K562 treated with DMSO at 1 percent for 12 hours (cell line): ENCODE measurements around the gene GSTT2B. TPM values are rescaled to one million over a fixed set of nuclear protein-coding genes. Genes with fewer than 3 reads are reported as not detected.

Experiments
- total RNA-seq: library from RNA; unstranded; fragments of 300-600 nt; gene quantifications from 2 replicates; pipeline ENCODE4 v1.2.3, GENCODE V29; 2022; ENCODE audit not compliant: insufficient read depth

The GSTT2B gene
- total RNA-seq = not detected in 2 replicates

GRCh38 chr22:23961084-23961771 lies at the start of gene GSTT2B:
GSTT2B (minus strand) TSS chr22:23961195; CDS start chr22:23961131, 64 bp downstream.

GRCh38 chr22:24005201-24005600 lies 44.2 kb upstream of the GSTT2B start, which contains the start of gene GSTT4:
GSTT4 (minus strand) TSS chr22:24005453; CDS start chr22:24005356, 97 bp downstream.

GRCh38 chr22:23979557-23980240 lies 18.7 kb upstream of the GSTT2B start, which contains the start of gene GSTT2:
GSTT2 (plus strand) TSS chr22:23980134.

GRCh38 chr22:23974345-23974744 lies 13.3 kb upstream of the GSTT2B start, which contains the start of gene DDT:
DDT (minus strand) TSS chr22:23974441; CDS start chr22:23974414, 27 bp downstream.

GRCh38 chr22:23966568-23966967 lies 5.6 kb upstream of the GSTT2B start, which contains the start of gene DDTL:
DDTL (plus strand) TSS chr22:23966888; CDS start chr22:23966915, 27 bp downstream.

Other genes starting within 250 kb of the GSTT2B start
- 0.59 and 1.9 TPM in 2 replicates for gene ZNF70, start 210.1 kb downstream of the GSTT2B start, total RNA-seq
- gene VPREB3, start 206.8 kb downstream of the GSTT2B start, total RNA-seq = not detected in 2 replicates
- not detected in 2 replicates for gene C22orf15, start 198.2 kb downstream of the GSTT2B start, total RNA-seq
- gene CHCHD10, start 193.2 kb downstream of the GSTT2B start, total RNA-seq = 110 and 118 TPM in 2 replicates
- gene MMP11, start 188.3 kb downstream of the GSTT2B start, total RNA-seq = 0.96 and 2.1 TPM in 2 replicates
- 92.3 and 98.6 TPM in 2 replicates for gene SMARCB1, start 174.2 kb downstream of the GSTT2B start, total RNA-seq
- 2.2 and 4.6 TPM in 2 replicates for gene DERL3, start 122.2 kb downstream of the GSTT2B start, total RNA-seq
- gene SLC2A11, start 103.3 kb downstream of the GSTT2B start, total RNA-seq = 2.6 and 4.8 TPM in 2 replicates
- 256 and 335 TPM in 2 replicates for gene MIF, start 66.8 kb downstream of the GSTT2B start, total RNA-seq
- 0.83 TPM in 1 of 2 replicates, not detected in the other for gene DDTL, start 5.7 kb upstream of the GSTT2B start, total RNA-seq
- gene DDT, start 13.2 kb upstream of the GSTT2B start, total RNA-seq = 93.7 and 94.8 TPM in 2 replicates
- not detected in 2 replicates for gene GSTT2, start 18.9 kb upstream of the GSTT2B start, total RNA-seq
- not detected in 2 replicates for gene GSTT4, start 44.3 kb upstream of the GSTT2B start, total RNA-seq
- 24.8 and 47.4 TPM in 2 replicates for gene CABIN1, start 50.1 kb upstream of the GSTT2B start, total RNA-seq
- gene SUSD2, start 220.3 kb upstream of the GSTT2B start, total RNA-seq = 0.35 TPM in 1 of 2 replicates, not detected in the other